Osteocyte (in vitro differentiated cells): ENCODE measurements around the gene CYB5R4. TPM values are rescaled to one million over a fixed set of nuclear protein-coding genes. Genes with fewer than 3 reads are reported as not detected.

ENCODE experiments used
- DNase-seq: peaks from one replicate; pipeline ENCODE4 v3.0.0; 2021; ENCODE audit warnings: mixed read lengths; ENCODE audit not compliant: unreplicated experiment; ENCODE audit errors: extremely low spot score
- H3K27ac Mint-ChIP-seq: one replicate; pipeline ENCODE4 v1.8.0; 2021; ENCODE audit warnings: mild to moderate bottlenecking, mixed read lengths; ENCODE audit not compliant: unreplicated experiment
- H3K27me3 Mint-ChIP-seq: one replicate; pipeline ENCODE4 v1.8.0; 2021; ENCODE audit warnings: mixed read lengths; ENCODE audit not compliant: unreplicated experiment
- H3K36me3 Mint-ChIP-seq: one replicate; pipeline ENCODE4 v1.8.0; 2021; ENCODE audit warnings: mixed read lengths; ENCODE audit not compliant: unreplicated experiment
- H3K4me1 Mint-ChIP-seq: one replicate; pipeline ENCODE4 v1.8.0; 2021; ENCODE audit warnings: mixed read lengths; ENCODE audit not compliant: unreplicated experiment
- H3K4me3 Mint-ChIP-seq: one replicate; pipeline ENCODE4 v1.8.0; 2021; ENCODE audit warnings: mild to moderate bottlenecking, moderate library complexity, mixed read lengths; ENCODE audit not compliant: unreplicated experiment
- H3K9me3 Mint-ChIP-seq: one replicate; pipeline ENCODE4 v1.8.0; 2021; ENCODE audit warnings: mixed read lengths; ENCODE audit not compliant: unreplicated experiment
- CTCF ChIP-seq: fragments of 200-600 bp; sonication (generic); IDR thresholded peaks from 2 replicates; pipeline ENCODE4 v1.5.0; 2021; ENCODE audit warnings: antibody characterized with exemption, mild to moderate bottlenecking, moderate library complexity
- total RNA-seq: library from RNA; stranded (reverse); gene quantifications from 2 replicates; pipeline ENCODE4 v1.2.1, GENCODE V29; 2021

CYB5R4 gene
- total RNA-seq, 1 donor from 2014 or later = 10.9 TPM

- DNase-seq = no peak
- peaks cover 36% of the 10 kb centered on the region for H3K9me3 Mint-ChIP-seq
- no peaks in the 10 kb centered on the region for H3K4me1 Mint-ChIP-seq
- no peak overlapping the region for H3K27ac Mint-ChIP-seq
- no peaks in the 10 kb centered on the region for H3K27me3 Mint-ChIP-seq
- TF ChIP-seq CTCF = no peak
- peaks cover 24% of the 10 kb centered on the region for H3K36me3 Mint-ChIP-seq
- H3K4me3 Mint-ChIP-seq = no peak overlapping the region
Observed at GRCh38 chr6:83966539-83966938, 107.0 kb downstream of the CYB5R4 start.

DNA sequence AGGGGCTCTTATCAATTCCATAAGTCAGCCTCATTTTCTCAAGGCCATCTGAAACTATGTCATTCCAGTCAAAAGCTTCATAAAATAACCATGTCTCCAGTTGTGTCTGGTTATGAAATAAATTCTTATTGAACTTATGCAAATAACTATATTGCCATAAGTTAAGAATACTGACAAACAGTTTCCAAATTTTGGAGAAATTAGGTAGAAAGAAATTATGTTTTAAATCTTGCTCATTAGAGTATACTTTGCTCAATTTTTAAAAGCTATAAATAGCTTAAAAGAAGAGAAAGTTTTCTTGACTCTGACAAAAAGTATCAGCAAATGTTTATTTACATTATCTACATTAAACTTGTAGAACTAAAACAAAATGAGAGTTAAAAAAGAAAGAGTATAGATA lies 111.1 kb downstream of the CYB5R4 start:
- peaks cover 30% of the 10 kb centered on the region for H3K9me3 Mint-ChIP-seq
- H3K36me3 Mint-ChIP-seq = peaks cover 7% of the 10 kb centered on the region
- TF ChIP-seq CTCF = no peak
- DNase-seq = no peak
- H3K4me1 Mint-ChIP-seq = no peaks in the 10 kb centered on the region
- no peak overlapping the region for H3K27ac Mint-ChIP-seq
- no peaks in the 10 kb centered on the region for H3K27me3 Mint-ChIP-seq
- no peak overlapping the region for H3K4me3 Mint-ChIP-seq

DNA sequence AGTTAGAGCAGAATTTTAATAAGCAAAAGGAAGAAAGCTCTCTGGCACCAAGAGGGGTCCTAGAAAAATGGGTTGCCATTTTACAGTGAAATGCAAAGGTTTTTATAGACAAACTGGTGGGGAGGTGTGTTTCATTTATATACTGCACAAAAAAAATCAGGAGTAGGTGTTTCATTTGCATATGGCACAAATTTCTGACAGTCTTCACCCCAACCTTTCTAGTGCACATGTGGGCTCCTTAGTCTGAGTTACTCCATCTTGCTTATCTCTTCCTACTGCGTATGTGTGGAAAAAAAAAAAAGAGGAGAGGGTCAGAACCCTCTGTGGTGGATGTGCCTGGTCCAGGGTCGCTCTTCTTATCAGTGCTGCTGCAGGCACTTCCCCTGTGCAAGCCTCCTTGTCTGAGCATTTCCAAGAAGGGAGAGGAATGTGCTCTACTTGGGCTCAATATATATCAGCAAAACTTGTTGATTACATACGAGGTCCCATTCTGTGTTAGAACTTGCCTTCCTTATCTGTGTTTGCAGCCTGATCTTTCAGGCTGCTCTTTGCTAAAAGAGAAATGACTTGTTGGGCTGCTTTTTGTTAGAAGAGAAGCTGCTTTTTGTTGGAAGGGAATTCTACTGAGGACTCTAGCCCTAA lies 115.0 kb downstream of the CYB5R4 start:
- H3K27ac Mint-ChIP-seq = no peak overlapping the region
- peaks cover 6% of the 10 kb centered on the region for H3K9me3 Mint-ChIP-seq
- DNase-seq = no peak
- peaks cover 17% of the 10 kb centered on the region for H3K27me3 Mint-ChIP-seq
- no peak overlapping the region for H3K4me3 Mint-ChIP-seq
- H3K4me1 Mint-ChIP-seq = peaks cover 3% of the 10 kb centered on the region
- H3K36me3 Mint-ChIP-seq = peaks cover 2% of the 10 kb centered on the region
- no peak for TF ChIP-seq CTCF

DNA sequence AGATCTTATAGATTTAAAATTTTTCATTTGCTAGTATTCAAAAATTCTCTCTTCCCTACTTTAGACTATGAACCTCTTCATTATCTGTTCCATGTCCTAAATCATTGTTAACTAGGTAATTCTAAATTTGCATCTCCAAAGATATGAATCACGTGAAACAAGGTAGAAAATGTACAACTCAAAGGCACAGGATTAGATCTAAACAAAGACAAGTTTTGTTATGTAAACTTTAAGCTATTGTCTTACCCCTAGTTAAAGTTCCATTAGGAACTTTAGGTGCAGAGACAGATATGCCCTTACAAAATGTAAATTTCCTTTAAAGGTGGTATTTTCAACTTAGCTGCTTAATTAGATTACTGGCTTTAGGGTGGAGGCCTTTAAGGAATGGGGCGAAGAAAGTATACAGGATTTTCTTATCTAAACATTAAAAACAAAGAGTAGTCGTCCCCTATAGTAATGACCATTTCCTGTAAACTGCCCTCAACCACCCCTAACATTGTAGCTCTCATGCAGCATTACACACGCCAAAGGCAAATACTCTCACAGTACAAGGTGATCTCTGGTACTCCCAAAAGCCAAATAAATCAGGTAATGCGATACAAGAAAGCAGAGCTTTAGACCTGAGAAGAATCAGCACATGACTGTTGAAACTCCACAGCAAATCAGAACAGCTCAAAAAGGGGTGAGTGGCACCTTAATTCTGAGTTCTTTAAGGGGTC lies 116.7 kb downstream of the CYB5R4 start:
- no peak overlapping the region for H3K4me3 Mint-ChIP-seq
- DNase-seq = no peak
- H3K4me1 Mint-ChIP-seq = peaks cover 3% of the 10 kb centered on the region
- peaks cover 2% of the 10 kb centered on the region for H3K36me3 Mint-ChIP-seq
- no peak for TF ChIP-seq CTCF
- H3K27me3 Mint-ChIP-seq = peaks cover 20% of the 10 kb centered on the region
- peaks cover 14% of the 10 kb centered on the region for H3K9me3 Mint-ChIP-seq
- H3K27ac Mint-ChIP-seq = no peak overlapping the region

- peaks cover 21% of the 10 kb centered on the region for H3K27me3 Mint-ChIP-seq
- no peak for TF ChIP-seq CTCF
- DNase-seq = no peak
- H3K27ac Mint-ChIP-seq = no peak overlapping the region
- peaks cover 16% of the 10 kb centered on the region for H3K9me3 Mint-ChIP-seq
- H3K4me1 Mint-ChIP-seq = peaks cover 3% of the 10 kb centered on the region
- H3K4me3 Mint-ChIP-seq = no peak overlapping the region
- H3K36me3 Mint-ChIP-seq = peaks cover 2% of the 10 kb centered on the region
Observed at GRCh38 chr6:83976871-83977270, 117.4 kb downstream of the CYB5R4 start.
